H1 (cell line): ENCODE data around the gene CCDC182. TPM values are rescaled to one million over a fixed set of nuclear protein-coding genes. Genes with fewer than 3 reads are reported as not detected.
A peak's percentile ranks its signal among the peaks of the same experiment; 100 is the strongest.

Experiments
- CTCF ChIA-PET: fragments of 300-600 bp; sonication (Branson Sonifier 250); formaldehyde crosslinking; loops from one replicate; lab custom pipeline; 2021; ENCODE audit not compliant: partially characterized antibody; lab: Charles Lee
- POLR2A ChIA-PET: fragments of 300-600 bp; sonication (Branson Sonifier 250); formaldehyde crosslinking; loops from one replicate; lab custom pipeline; 2021; ENCODE audit warnings: inconsistent platforms; ENCODE audit not compliant: partially characterized antibody; lab: Charles Lee
- DNase-seq, 2 experiments: peaks; one replicate each; pipeline versions ENCODE4 v3.0.0 to v3.0.0-alpha.2; 2010 to 2022; ENCODE audit warnings: low spot score in 2 of 2, low read depth in 1 of 2, mixed read lengths in 1 of 2
- FAIRE-seq: peaks from 2 replicates; lab custom pipeline; 2011; peaks lifted over from hg19 to GRCh38; lab: Jason Lieb, UNC
- H2AFZ ChIP-seq: 2 replicates; pipeline ENCODE4 v1.8.1; 2012; ENCODE audit warnings: low read length, inconsistent platforms
- H2AK5ac ChIP-seq: 2 replicates; pipeline ENCODE4 v1.6.1; 2013; ENCODE audit warnings: low read depth, low read length
- H2BK120ac ChIP-seq: replicated peaks from 2 replicates; pipeline ENCODE3; 2013; ENCODE audit warnings: low read depth, low read length, inconsistent platforms
- H2BK12ac ChIP-seq: 2 replicates; pipeline ENCODE4 v1.6.1; 2013; ENCODE audit warnings: low read depth, low read length
- H2BK15ac ChIP-seq: 2 replicates; pipeline ENCODE4 v1.6.1; 2013; ENCODE audit warnings: low read length
- H2BK20ac ChIP-seq: 2 replicates; pipeline ENCODE4 v1.6.1; 2013; ENCODE audit warnings: low read length
- H2BK5ac ChIP-seq: 2 replicates; pipeline ENCODE4 v1.6.1; 2013; ENCODE audit warnings: low read depth, low read length
- H3K14ac ChIP-seq: 2 replicates; pipeline ENCODE4 v1.6.1; 2013; ENCODE audit warnings: inconsistent platforms; ENCODE audit not compliant: insufficient read length
- H3K18ac ChIP-seq: 2 replicates; pipeline ENCODE4 v1.6.1; 2013; ENCODE audit warnings: low read length; ENCODE audit errors: extremely low read depth
- H3K23ac ChIP-seq: 2 replicates; pipeline ENCODE4 v1.6.1; 2013; ENCODE audit warnings: inconsistent platforms; ENCODE audit not compliant: insufficient read length
- H3K23me2 ChIP-seq: 2 replicates; pipeline ENCODE4 v1.6.1; 2013; ENCODE audit warnings: low read depth, low read length
- H3K27ac ChIP-seq: 2 replicates; pipeline ENCODE4 v1.6.1; 2011; ENCODE audit warnings: low read depth, low read length, inconsistent platforms
- H3K27me3 ChIP-seq, 4 experiments: replicated peaks in 1 of 4; 1 replicate in 1 of 4; 2 replicates in 3 of 4; pipeline versions ENCODE4 v1.6.1 to v1.8.1; 2011 to 2013; ENCODE audit warnings: low read length in 3 of 4, mild to moderate bottlenecking in 3 of 4, inconsistent platforms in 2 of 4, mixed read lengths in 2 of 4, moderate library complexity in 1 of 4; ENCODE audit not compliant: control insufficient read depth in 3 of 4, insufficient read depth in 3 of 4; ENCODE audit errors: extremely low read depth in 1 of 4
- H3K36me3 ChIP-seq, 4 experiments: 2 replicates each; pipeline versions ENCODE4 v1.6.1 to v1.8.1; 2011 to 2013; ENCODE audit warnings: mild to moderate bottlenecking in 4 of 4, low read length in 3 of 4, moderate library complexity in 2 of 4, control low read depth in 1 of 4, inconsistent platforms in 1 of 4; ENCODE audit not compliant: insufficient read depth in 4 of 4, control insufficient read depth in 2 of 4
- H3K4ac ChIP-seq: replicated peaks from 2 replicates; pipeline ENCODE3; 2013; ENCODE audit warnings: low read length, low read depth, mixed read lengths, inconsistent platforms; ENCODE audit not compliant: insufficient read length
- H3K4me1 ChIP-seq, 4 experiments: replicated peaks in 1 of 4; 1 replicate in 1 of 4; 2 replicates in 3 of 4; pipeline versions ENCODE4 v1.6.1 to v1.8.1; 2011 to 2013; ENCODE audit warnings: low read length in 3 of 4, inconsistent platforms in 2 of 4, mixed read lengths in 1 of 4; ENCODE audit not compliant: insufficient read depth in 4 of 4, control insufficient read depth in 3 of 4
- H3K4me2 ChIP-seq, 2 experiments: 2 replicates each; pipeline versions ENCODE4 v1.6.1 to v1.8.1; 2011 to 2013; ENCODE audit warnings: low read depth in 2 of 2, low read length in 2 of 2, control low read depth in 1 of 2, inconsistent platforms in 1 of 2, mild to moderate bottlenecking in 1 of 2; ENCODE audit not compliant: insufficient read depth in 1 of 2
- H3K4me3 ChIP-seq, 4 experiments: fragments of 200-600, 300-600 bp in 1 of 4; sonication (generic), shearing (Covaris generic), sonication (Bioruptor Twin) in 1 of 4; 2 replicates each; pipeline versions ENCODE4 v1.5.1 to v1.8.1; 2011 to 2016; ENCODE audit warnings: low read length in 4 of 4, low read depth in 3 of 4, control low read depth in 2 of 4, inconsistent platforms in 2 of 4, mild to moderate bottlenecking in 2 of 4, mixed read lengths in 1 of 4, moderate library complexity in 1 of 4; ENCODE audit not compliant: insufficient read depth in 2 of 4; ENCODE audit errors: extremely low read depth in 1 of 4
- H3K56ac ChIP-seq: replicated peaks from 2 replicates; pipeline ENCODE3; 2013; ENCODE audit warnings: low read depth, mild to moderate bottlenecking, mixed read lengths, low read length, inconsistent platforms; ENCODE audit not compliant: insufficient read length
- H3K79me1 ChIP-seq: 2 replicates; pipeline ENCODE4 v1.6.1; 2013; ENCODE audit warnings: low read depth, low read length, control low read depth
- H3K79me2 ChIP-seq, 2 experiments: 2 replicates each; pipeline versions ENCODE4 v1.6.1 to v1.8.1; 2012 to 2013; ENCODE audit warnings: low read length in 2 of 2, mild to moderate bottlenecking in 2 of 2, inconsistent platforms in 1 of 2; ENCODE audit not compliant: insufficient read depth in 2 of 2, control insufficient read depth in 1 of 2
- H3K9ac ChIP-seq, 4 experiments: replicated peaks in 1 of 4; 1 replicate in 1 of 4; 2 replicates in 3 of 4; pipeline versions ENCODE4 v1.6.1 to v1.8.1; 2011 to 2013; ENCODE audit warnings: low read depth in 3 of 4, low read length in 3 of 4, control low read depth in 2 of 4, mild to moderate bottlenecking in 2 of 4, moderate library complexity in 2 of 4, inconsistent platforms in 1 of 4; ENCODE audit errors: extremely low read depth in 1 of 4
- H3K9me3 ChIP-seq, 2 experiments: 2 replicates each; pipeline versions ENCODE4 v1.6.1 to v1.8.1; 2012 to 2013; ENCODE audit warnings: mild to moderate bottlenecking in 2 of 2, moderate library complexity in 2 of 2, control low read depth in 1 of 2, inconsistent platforms in 1 of 2, low read depth in 1 of 2, low read length in 1 of 2, mixed read lengths in 1 of 2; ENCODE audit not compliant: insufficient read depth in 2 of 2
- H4K20me1 ChIP-seq, 2 experiments: replicated peaks in 1 of 2; 2 replicates each; pipeline versions ENCODE3 to v1.8.1; 2011 to 2013; ENCODE audit warnings: inconsistent platforms in 2 of 2, low read length in 2 of 2, mild to moderate bottlenecking in 1 of 2; ENCODE audit not compliant: insufficient read depth in 2 of 2, control insufficient read depth in 1 of 2
- H4K5ac ChIP-seq: 2 replicates; pipeline ENCODE4 v1.6.1; 2013; ENCODE audit warnings: low read length, low read depth, mixed read lengths, inconsistent platforms; ENCODE audit not compliant: insufficient read length
- H4K8ac ChIP-seq: 2 replicates; pipeline ENCODE4 v1.8.0; 2013; ENCODE audit warnings: mild to moderate bottlenecking, moderate library complexity, low read length, inconsistent platforms; ENCODE audit not compliant: insufficient read depth; ENCODE audit errors: extremely low read depth
- H4K91ac ChIP-seq: replicated peaks from 2 replicates; pipeline ENCODE3; 2013; ENCODE audit warnings: low read length, mixed read lengths, inconsistent platforms; ENCODE audit not compliant: insufficient read length
- CEBPB ChIP-seq: IDR thresholded peaks from 2 replicates; pipeline ENCODE4 v1.6.1; 2012; ENCODE audit warnings: low read depth, low read length
- SIRT6 ChIP-seq: IDR thresholded peaks from one replicate; pipeline ENCODE4 v1.7.1; 2012; ENCODE audit warnings: low read length, inconsistent platforms
- WGBS, 2 experiments: shearing (Covaris generic) in 1 of 2; methylation state at CpG; one replicate each; pipeline versions ENCODE4 v1.1.6 to v1.1.7; 2013 to 2015; ENCODE audit warnings: low lambda C conversion rate in 2 of 2, mixed read lengths in 2 of 2, inconsistent platforms in 1 of 2, low coverage in 1 of 2, missing lambda C conversion rate in 1 of 2; ENCODE audit not compliant: insufficient replicate concordance in 2 of 2, insufficient coverage in 1 of 2, insufficient read length in 1 of 2; ENCODE audit errors: extremely low coverage in 1 of 2, missing lambda C conversion rate in 1 of 2; 5-methylcytosine and 5-hydroxymethylcytosine counted together
- polyA plus RNA-seq, 7 experiments: library from polyadenylated mRNA; depleted of rRNA in 3 of 7; stranded (reverse) in 5 of 7; unstranded in 2 of 7; fragments of >200 nt in 5 of 7; fragments of 200-250 nt in 2 of 7; gene quantifications; 1 replicate in 5 of 7; 2 replicates in 1 of 7; 4 replicates in 1 of 7; pipeline versions ENCODE4 v1.2.1 to v1.2.3, GENCODE V29; 2011 to 2013; ENCODE audit warnings: missing spikeins in 2 of 7, mixed read lengths in 2 of 7
- total RNA-seq: library from RNA; stranded (reverse); fragmentation: NEBNext Ultra II Directional; extraction: Animal tissue kit (Norgen Biotek cat#: 25700); gene quantifications from 2 replicates; pipeline ENCODE4 v1.2.1, GENCODE V29; 2021

CCDC182 gene
- total and polyA plus RNA-seq, 2 of the 8 experiments (the other 6 are each of a cell fraction or from before 2014, with no cell fraction given) = not detected

DNA sequence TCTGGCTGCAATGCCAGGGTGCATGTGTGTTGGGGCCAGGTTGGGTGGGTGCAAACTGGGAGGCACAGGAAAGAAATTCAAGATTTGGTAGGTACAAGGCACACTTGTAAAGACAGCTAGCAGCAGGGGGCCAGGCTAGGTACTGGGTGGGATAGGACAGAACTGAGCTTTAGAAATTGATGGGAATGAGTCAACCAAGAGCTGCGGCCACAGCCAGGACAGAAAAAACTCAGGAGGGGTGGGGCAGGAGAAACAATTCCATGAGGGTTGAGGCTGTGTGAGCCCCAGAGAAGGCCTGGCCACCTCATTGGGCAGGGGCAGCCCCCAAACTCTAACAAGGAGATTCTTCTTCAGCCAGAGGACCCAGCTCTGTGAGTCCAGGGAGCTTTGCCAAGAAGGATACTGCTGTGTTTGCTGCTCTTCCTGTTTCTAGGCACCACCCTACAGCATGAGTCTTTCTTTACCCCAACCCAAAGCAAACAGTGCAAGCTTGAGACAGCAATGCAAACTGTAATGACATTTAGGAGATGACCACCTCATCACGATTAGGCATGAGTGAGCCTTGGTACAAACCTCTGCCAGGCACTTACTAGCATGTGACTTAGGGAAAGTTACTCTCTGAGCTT is 21.3 kb upstream of the CCDC182 start:
- Histone ChIP-seq H3K9ac (no peak overlapping the region), H2BK120ac (no peak overlapping the region), H3K27ac (no peak overlapping the region), H2BK5ac (no peak overlapping the region), H4K91ac (no peak overlapping the region), H4K5ac (no peak overlapping the region), H3K27me3 (no peaks in the 10 kb centered on the region), H3K79me2 (no peaks in the 10 kb centered on the region), H3K79me1 (no peaks in the 10 kb centered on the region), H3K23ac (no peak overlapping the region), H3K18ac (no peak overlapping the region), H3K4me1 (peaks cover 3 to 12% (median 7%) of the 10 kb centered on the region in 4 experiments), H3K56ac (no peak overlapping the region), H3K4me3 (no peak overlapping the region), H4K20me1 (no peaks in the 10 kb centered on the region), H2AK5ac (no peak overlapping the region), H4K8ac (no peak overlapping the region), H2BK15ac (0 out of 2 replicates have a peak overlapping the region, but pooled peaks have one; percentile 22), H2BK12ac (no peak overlapping the region), H3K36me3 (no peaks in the 10 kb centered on the region), H2AFZ (no peak overlapping the region), H3K23me2 (no peaks in the 10 kb centered on the region; the same call in 1 of the 2 replicates), H3K9me3 (no peaks in the 10 kb centered on the region), H3K4me2 (no peak overlapping the region), H3K14ac (no peak overlapping the region), H3K4ac (no peak overlapping the region), H2BK20ac (no peak overlapping the region)
- DNase-seq (no peak), FAIRE-seq (no peak)
- CTCF ChIA-PET = interaction anchor here (0.6 to 6.1 kb wide), 28 partner anchors 8 to 750 kb away, joined by 3 to 69 read pairs (median 4); no protein-coding TSS in a partner anchor
- TF ChIP-seq SIRT6 = no peak
- TF ChIP-seq CEBPB = no peak
- POLR2A ChIA-PET = interaction anchor here (0.7 to 1.0 kb wide), 2 partner anchors 37 to 40 kb away, joined by 3 read pairs; no protein-coding TSS in a partner anchor
- WGBS, 2 experiments = 92% methylated on average over 2 of the region's 2 CpGs; no CpG with 5 or more reads in 1 of the 2 experiments
